ENCODE data around the gene INPP5K.
A peak's percentile ranks its signal among the peaks of the same experiment; 100 is the strongest.

INPP5K gene

GRCh38 chr17:1486802-1487695, 29.4 kb downstream of the INPP5K start:
- H3K4me3 ChIP-seq (ENCODE audit: insufficient read depth, low read depth, low read length): peak overlapping the region; percentile 36
- H3K4me1 ChIP-seq (ENCODE audit: control insufficient read depth, insufficient read depth, low read length): peaks cover 33% of the 10 kb centered on the region
- H3K9me3 ChIP-seq (ENCODE audit: control insufficient read depth, low read length): no peaks in the 10 kb centered on the region
- peak overlapping the region; percentile 38 for H3K27ac ChIP-seq (ENCODE audit: insufficient read depth, low read depth, low read length, poor library complexity, severe bottlenecking)
- peaks cover 18% of the 10 kb centered on the region for H3K27me3 ChIP-seq (ENCODE audit: control insufficient read depth, insufficient read depth, low read length, poor library complexity, severe bottlenecking)
- 15 to 16% methylated on average over 74 of the region's 74 CpGs for WGBS, 2 experiments
- H3K36me3 ChIP-seq (ENCODE audit: control insufficient read depth, insufficient read depth, low read length): peaks cover 3% of the 10 kb centered on the region

- peak overlapping the region; percentile 2 for H3K27ac ChIP-seq (ENCODE audit: insufficient read depth, low read depth, low read length, poor library complexity, severe bottlenecking)
- peaks cover 6% of the 10 kb centered on the region for H3K36me3 ChIP-seq (ENCODE audit: control insufficient read depth, insufficient read depth, low read length)
- H3K27me3 ChIP-seq (ENCODE audit: control insufficient read depth, insufficient read depth, low read length, poor library complexity, severe bottlenecking): peaks cover 15% of the 10 kb centered on the region
- no peaks in the 10 kb centered on the region for H3K9me3 ChIP-seq (ENCODE audit: control insufficient read depth, low read length)
- H3K4me3 ChIP-seq (ENCODE audit: insufficient read depth, low read depth, low read length): peak overlapping the region; percentile 48
- peaks cover 33% of the 10 kb centered on the region for H3K4me1 ChIP-seq (ENCODE audit: control insufficient read depth, insufficient read depth, low read length)
- 4% methylated on average over 113 to 117 of the region's 127 CpGs for WGBS, 2 experiments
Observed at GRCh38 chr17:1485423-1486376, 30.7 kb downstream of the INPP5K start.

- Histone ChIP-seq H3K27ac (ENCODE audit: insufficient read depth, low read depth, low read length, poor library complexity, severe bottlenecking) (peak overlapping the region; percentile 2), H3K9me3 (ENCODE audit: control insufficient read depth, low read length) (no peaks in the 10 kb centered on the region), H3K36me3 (ENCODE audit: control insufficient read depth, insufficient read depth, low read length) (peaks cover 9% of the 10 kb centered on the region), H3K27me3 (ENCODE audit: control insufficient read depth, insufficient read depth, low read length, poor library complexity, severe bottlenecking) (peaks cover 15% of the 10 kb centered on the region), H3K4me1 (ENCODE audit: control insufficient read depth, insufficient read depth, low read length) (peaks cover 30% of the 10 kb centered on the region), H3K4me3 (ENCODE audit: insufficient read depth, low read depth, low read length) (peak overlapping the region; percentile 48)
- 9 to 17% methylated on average over 17 to 19 of the region's 19 CpGs for WGBS, 2 experiments
Observed at GRCh38 chr17:1484676-1485422, 31.6 kb downstream of the INPP5K start.

GRCh38 chr17:1484060-1484535, 32.3 kb downstream of the INPP5K start:
- Histone ChIP-seq H3K27ac (ENCODE audit: insufficient read depth, low read depth, low read length, poor library complexity, severe bottlenecking) (no peak overlapping the region), H3K4me1 (ENCODE audit: control insufficient read depth, insufficient read depth, low read length) (peaks cover 27% of the 10 kb centered on the region), H3K27me3 (ENCODE audit: control insufficient read depth, insufficient read depth, low read length, poor library complexity, severe bottlenecking) (peaks cover 15% of the 10 kb centered on the region), H3K36me3 (ENCODE audit: control insufficient read depth, insufficient read depth, low read length) (peaks cover 9% of the 10 kb centered on the region), H3K4me3 (ENCODE audit: insufficient read depth, low read depth, low read length) (no peak overlapping the region), H3K9me3 (ENCODE audit: control insufficient read depth, low read length) (no peaks in the 10 kb centered on the region)
- 91 to 93% methylated on average over 29 of the region's 29 CpGs for WGBS, 2 experiments

- H3K9me3 ChIP-seq (ENCODE audit: control insufficient read depth, low read length): no peaks in the 10 kb centered on the region
- no peak overlapping the region for H3K27ac ChIP-seq (ENCODE audit: insufficient read depth, low read depth, low read length, poor library complexity, severe bottlenecking)
- H3K4me1 ChIP-seq (ENCODE audit: control insufficient read depth, insufficient read depth, low read length): peaks cover 19% of the 10 kb centered on the region
- whole genome bisulfite sequencing, 2 experiments: 83 to 85% methylated on average over 19 of the region's 20 CpGs
- H3K36me3 ChIP-seq (ENCODE audit: control insufficient read depth, insufficient read depth, low read length): peaks cover 13% of the 10 kb centered on the region
- H3K4me3 ChIP-seq (ENCODE audit: insufficient read depth, low read depth, low read length): no peak overlapping the region
- peaks cover 15% of the 10 kb centered on the region for H3K27me3 ChIP-seq (ENCODE audit: control insufficient read depth, insufficient read depth, low read length, poor library complexity, severe bottlenecking)
Observed at GRCh38 chr17:1482680-1483079, 33.7 kb downstream of the INPP5K start.

- Histone ChIP-seq H3K36me3 (ENCODE audit: control insufficient read depth, insufficient read depth, low read length) (peaks cover 13% of the 10 kb centered on the region), H3K27me3 (ENCODE audit: control insufficient read depth, insufficient read depth, low read length, poor library complexity, severe bottlenecking) (peaks cover 8% of the 10 kb centered on the region), H3K27ac (ENCODE audit: insufficient read depth, low read depth, low read length, poor library complexity, severe bottlenecking) (no peak overlapping the region), H3K4me1 (ENCODE audit: control insufficient read depth, insufficient read depth, low read length) (peaks cover 14% of the 10 kb centered on the region), H3K9me3 (ENCODE audit: control insufficient read depth, low read length) (no peaks in the 10 kb centered on the region), H3K4me3 (ENCODE audit: insufficient read depth, low read depth, low read length) (no peak overlapping the region)
- 91 to 93% methylated on average over 11 of the region's 11 CpGs for WGBS, 2 experiments
Observed at GRCh38 chr17:1481736-1482135, 34.7 kb downstream of the INPP5K start.

GRCh38 chr17:1480747-1481465, 35.5 kb downstream of the INPP5K start:
- H3K36me3 ChIP-seq (ENCODE audit: control insufficient read depth, insufficient read depth, low read length): peaks cover 13% of the 10 kb centered on the region
- H3K27ac ChIP-seq (ENCODE audit: insufficient read depth, low read depth, low read length, poor library complexity, severe bottlenecking): no peak overlapping the region
- no peak overlapping the region for H3K4me3 ChIP-seq (ENCODE audit: insufficient read depth, low read depth, low read length)
- WGBS, 2 experiments: 94 to 95% methylated on average over 18 of the region's 18 CpGs
- no peaks in the 10 kb centered on the region for H3K9me3 ChIP-seq (ENCODE audit: control insufficient read depth, low read length)
- H3K4me1 ChIP-seq (ENCODE audit: control insufficient read depth, insufficient read depth, low read length): peaks cover 14% of the 10 kb centered on the region
- H3K27me3 ChIP-seq (ENCODE audit: control insufficient read depth, insufficient read depth, low read length, poor library complexity, severe bottlenecking): no peaks in the 10 kb centered on the region

- H3K4me3 ChIP-seq (ENCODE audit: insufficient read depth, low read depth, low read length): no peak overlapping the region
- H3K27ac ChIP-seq (ENCODE audit: insufficient read depth, low read depth, low read length, poor library complexity, severe bottlenecking): no peak overlapping the region
- no peaks in the 10 kb centered on the region for H3K9me3 ChIP-seq (ENCODE audit: control insufficient read depth, low read length)
- WGBS, 2 experiments: 96% methylated on average over 26 of the region's 26 CpGs
- H3K36me3 ChIP-seq (ENCODE audit: control insufficient read depth, insufficient read depth, low read length): peaks cover 12% of the 10 kb centered on the region
- H3K27me3 ChIP-seq (ENCODE audit: control insufficient read depth, insufficient read depth, low read length, poor library complexity, severe bottlenecking): no peaks in the 10 kb centered on the region
- peaks cover 11% of the 10 kb centered on the region for H3K4me1 ChIP-seq (ENCODE audit: control insufficient read depth, insufficient read depth, low read length)
Observed at GRCh38 chr17:1478418-1478817, 38.0 kb downstream of the INPP5K start.

- Histone ChIP-seq H3K4me3 (ENCODE audit: insufficient read depth, low read depth, low read length) (no peak overlapping the region), H3K4me1 (ENCODE audit: control insufficient read depth, insufficient read depth, low read length) (peaks cover 12% of the 10 kb centered on the region), H3K36me3 (ENCODE audit: control insufficient read depth, insufficient read depth, low read length) (peaks cover 4% of the 10 kb centered on the region), H3K9me3 (ENCODE audit: control insufficient read depth, low read length) (no peaks in the 10 kb centered on the region), H3K27ac (ENCODE audit: insufficient read depth, low read depth, low read length, poor library complexity, severe bottlenecking) (no peak overlapping the region), H3K27me3 (ENCODE audit: control insufficient read depth, insufficient read depth, low read length, poor library complexity, severe bottlenecking) (no peaks in the 10 kb centered on the region)
- 91 to 92% methylated on average over 15 of the region's 15 CpGs for WGBS, 2 experiments
Observed at GRCh38 chr17:1475321-1475854, 41.0 kb downstream of the INPP5K start.

Data from ectodermal cell (in vitro differentiated cells).